ENCODE data around the gene NFAM1. TPM values are rescaled to one million over a fixed set of nuclear protein-coding genes. Genes with fewer than 3 reads are reported as not detected.

NFAM1 gene
- polyA plus RNA-seq, 1 of the 3 experiments (the other 2 are of a cell fraction), result 0.02 TPM

DNA sequence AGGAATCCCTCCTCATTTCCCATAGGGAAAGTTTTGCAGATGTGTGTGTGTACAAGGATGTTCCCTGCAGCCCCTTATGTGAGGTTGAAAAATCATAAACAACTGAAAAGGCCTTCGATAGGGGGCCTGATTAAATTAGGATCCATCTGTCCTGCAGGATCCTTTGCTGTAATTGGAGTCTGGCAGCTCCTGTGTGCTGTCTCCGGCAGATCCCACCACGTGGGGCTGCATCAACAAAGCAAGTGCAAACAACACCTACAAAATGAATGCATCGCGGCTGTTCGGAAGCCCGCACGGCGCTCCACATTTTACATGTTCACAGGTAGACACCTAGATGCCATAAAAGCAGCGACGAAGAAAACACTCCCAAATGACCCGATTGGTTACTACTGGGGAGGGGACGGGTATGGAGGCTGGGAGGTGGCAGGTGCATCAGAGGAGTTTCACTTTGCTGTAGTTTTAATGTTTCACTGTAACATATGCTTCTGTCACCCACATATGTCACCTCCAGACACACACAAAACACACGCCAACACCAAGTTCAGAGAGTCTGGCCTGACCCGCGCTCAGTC is 52.2 kb downstream of the NFAM1 start:
- no peak for DNase-seq
- H3K9me2 ChIP-seq, result no peaks in the 10 kb centered on the region
- WGBS (ENCODE audit: low lambda C conversion rate), result 71% methylated on average over 1 of the region's 16 CpGs
- no peak overlapping the region for H2AFZ ChIP-seq (ENCODE audit: low read depth)
- no peaks in the 10 kb centered on the region for H3K9me3 ChIP-seq
- H3K27ac ChIP-seq (ENCODE audit: low read depth in 2 of 2, low read length in 1 of 2), result peak overlapping the region in 1 of 2 experiments; percentile 62; a peak in 2 of 4 replicates
- CTCF ChIA-PET, result interaction anchor here (1.0 kb wide), 1 partner anchor 65 kb away, joined by 3 read pairs; no protein-coding TSS in a partner anchor
- H3K9ac ChIP-seq, result no peak overlapping the region
- POLR2A ChIA-PET, result no interaction called here
- H3K27me3 ChIP-seq (ENCODE audit: insufficient read depth), result no peaks in the 10 kb centered on the region
- no peaks in the 10 kb centered on the region for H3K36me3 ChIP-seq (replicated peaks in 1 of 2; ENCODE audit: control insufficient read depth in 1 of 2, insufficient read depth in 2 of 2, low read length in 1 of 2)
- no peak overlapping the region for H3K4me2 ChIP-seq
- peaks cover 0 to 33% of the 10 kb centered on the region in 2 experiments; a peak in 1 of 4 replicates for H3K4me1 ChIP-seq (ENCODE audit: control insufficient read depth in 1 of 2, insufficient read depth in 2 of 2, low read depth in 1 of 2, low read length in 1 of 2)
- no peak overlapping the region for H3K4me3 ChIP-seq (ENCODE audit: low read depth in 2 of 2, low read length in 1 of 2)
- H3K79me2 ChIP-seq (ENCODE audit: insufficient read depth), result no peaks in the 10 kb centered on the region
- TF ChIP-seq POLR2AphosphoS5 (IDR thresholded peaks at IDR 0.05; ENCODE audit: low read depth, low read length) (no peak), RXRA (IDR thresholded peaks at IDR 0.05; ENCODE audit: borderline replicate concordance, low read depth) (no peak)
- no peaks in the 10 kb centered on the region for H4K20me1 ChIP-seq (ENCODE audit: insufficient read depth)
- no peaks in the 10 kb centered on the region for H3F3A ChIP-seq (replicated peaks; ENCODE audit: insufficient read depth)

DNA sequence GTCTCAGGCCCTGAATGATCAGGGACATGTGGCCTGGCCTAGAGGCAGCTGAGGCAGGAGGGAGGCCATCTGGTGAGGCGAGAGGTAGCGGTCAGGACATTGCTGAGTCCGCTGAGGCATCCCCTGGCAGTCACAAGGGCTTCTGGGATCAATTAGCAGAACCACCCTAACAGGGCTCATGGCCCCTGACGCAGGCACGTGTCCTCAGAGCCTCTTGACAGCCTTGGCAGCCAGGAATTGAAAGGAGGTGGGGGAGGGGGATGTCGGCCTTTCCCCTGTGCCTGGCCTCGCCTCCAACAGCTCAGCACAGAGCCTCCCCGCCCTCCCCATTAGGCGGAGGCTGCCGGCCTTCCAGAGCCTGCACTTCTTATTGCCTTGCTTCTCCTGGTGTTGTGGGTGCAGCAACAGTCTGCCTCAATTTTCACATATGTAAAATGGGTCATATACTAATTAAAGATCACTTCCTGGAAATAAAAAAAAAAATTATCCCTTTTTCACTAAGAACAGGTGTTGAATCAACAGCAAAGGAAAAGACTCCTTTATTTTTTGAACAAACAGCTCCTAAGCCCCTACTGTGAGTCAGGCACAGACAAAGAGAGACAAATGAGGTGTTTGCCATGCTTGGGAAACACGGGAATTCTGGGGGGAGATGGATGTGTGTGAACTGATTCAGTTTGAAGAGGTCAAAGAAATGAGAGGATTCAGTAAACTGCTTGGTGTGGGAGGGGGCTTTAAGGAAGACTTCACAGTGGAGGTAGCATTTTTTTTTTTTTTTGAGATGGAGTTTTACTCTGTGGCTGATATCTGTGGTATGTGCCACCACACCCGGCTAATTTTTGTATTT is 55.3 kb downstream of the NFAM1 start:
- H4K20me1 ChIP-seq (ENCODE audit: insufficient read depth), result no peaks in the 10 kb centered on the region
- no peaks in the 10 kb centered on the region for H3K9me3 ChIP-seq
- no peak overlapping the region for H2AFZ ChIP-seq (ENCODE audit: low read depth)
- H3K36me3 ChIP-seq (replicated peaks in 1 of 2; ENCODE audit: control insufficient read depth in 1 of 2, insufficient read depth in 2 of 2, low read length in 1 of 2), result no peaks in the 10 kb centered on the region
- peak overlapping the region in 1 of 2 experiments; percentile 67; a peak in 2 of 4 replicates for H3K27ac ChIP-seq (ENCODE audit: low read depth in 2 of 2, low read length in 1 of 2)
- no peaks in the 10 kb centered on the region for H3K79me2 ChIP-seq (ENCODE audit: insufficient read depth)
- no peaks in the 10 kb centered on the region for H3K27me3 ChIP-seq (ENCODE audit: insufficient read depth)
- ChIA-PET POLR2A (interaction anchor here (1.3 kb wide), 1 partner anchor 12 kb away, joined by 3 read pairs; no protein-coding TSS in a partner anchor), CTCF (interaction anchor here (0.8 to 1.3 kb wide), 3 partner anchors 67 to 207 kb away, joined by 3 read pairs; no protein-coding TSS in a partner anchor)
- peaks cover 0 to 33% of the 10 kb centered on the region in 2 experiments; a peak in 1 of 4 replicates for H3K4me1 ChIP-seq (ENCODE audit: control insufficient read depth in 1 of 2, insufficient read depth in 2 of 2, low read depth in 1 of 2, low read length in 1 of 2)
- 29% methylated on average over 8 of the region's 12 CpGs for WGBS (ENCODE audit: low lambda C conversion rate)
- no peaks in the 10 kb centered on the region for H3F3A ChIP-seq (replicated peaks; ENCODE audit: insufficient read depth)
- no peak overlapping the region for H3K9ac ChIP-seq
- H3K4me3 ChIP-seq (ENCODE audit: low read depth in 2 of 2, low read length in 1 of 2), result no peak overlapping the region
- H3K4me2 ChIP-seq, result no peak overlapping the region
- no peaks in the 10 kb centered on the region for H3K9me2 ChIP-seq
- peak; percentile 81 for DNase-seq
- TF ChIP-seq FOXJ3 (CRISPR knock-in tag; IDR thresholded peaks at IDR 0.05), result 0 out of 2 replicates have a peak, but pooled peaks have one; percentile 38
- TF ChIP-seq EP300 (IDR thresholded peaks at IDR 0.05; ENCODE audit: borderline replicate concordance in 1 of 2, low read depth in 1 of 2, low read length in 1 of 2), result peak in 1 of 2 experiments; percentile 75; a peak in 2 of 4 replicates
- no peak for TF ChIP-seq NRF1 (IDR thresholded peaks at IDR 0.05; ENCODE audit: low read depth, low read length)
- TF ChIP-seq, protein P1, sequence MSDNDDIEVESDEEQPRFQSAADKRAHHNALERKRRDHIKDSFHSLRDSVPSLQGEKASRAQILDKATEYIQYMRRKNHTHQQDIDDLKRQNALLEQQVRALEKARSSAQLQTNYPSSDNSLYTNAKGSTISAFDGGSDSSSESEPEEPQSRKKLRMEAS (IDR thresholded peaks at IDR 0.05; ENCODE audit: low read depth), result peak; percentile 40; the same call in 1 of the 2 replicates
- TF ChIP-seq MXI1 (IDR thresholded peaks at IDR 0.05; ENCODE audit: low read depth, low read length), result peak; percentile 99
- no peak for TF ChIP-seq TEAD4 (IDR thresholded peaks at IDR 0.05; ENCODE audit: borderline replicate concordance, insufficient read depth)
- peak; percentile 74 for TF ChIP-seq CHD2 (IDR thresholded peaks at IDR 0.05; ENCODE audit: low read length, partially characterized antibody)
- TF ChIP-seq, protein P2, sequence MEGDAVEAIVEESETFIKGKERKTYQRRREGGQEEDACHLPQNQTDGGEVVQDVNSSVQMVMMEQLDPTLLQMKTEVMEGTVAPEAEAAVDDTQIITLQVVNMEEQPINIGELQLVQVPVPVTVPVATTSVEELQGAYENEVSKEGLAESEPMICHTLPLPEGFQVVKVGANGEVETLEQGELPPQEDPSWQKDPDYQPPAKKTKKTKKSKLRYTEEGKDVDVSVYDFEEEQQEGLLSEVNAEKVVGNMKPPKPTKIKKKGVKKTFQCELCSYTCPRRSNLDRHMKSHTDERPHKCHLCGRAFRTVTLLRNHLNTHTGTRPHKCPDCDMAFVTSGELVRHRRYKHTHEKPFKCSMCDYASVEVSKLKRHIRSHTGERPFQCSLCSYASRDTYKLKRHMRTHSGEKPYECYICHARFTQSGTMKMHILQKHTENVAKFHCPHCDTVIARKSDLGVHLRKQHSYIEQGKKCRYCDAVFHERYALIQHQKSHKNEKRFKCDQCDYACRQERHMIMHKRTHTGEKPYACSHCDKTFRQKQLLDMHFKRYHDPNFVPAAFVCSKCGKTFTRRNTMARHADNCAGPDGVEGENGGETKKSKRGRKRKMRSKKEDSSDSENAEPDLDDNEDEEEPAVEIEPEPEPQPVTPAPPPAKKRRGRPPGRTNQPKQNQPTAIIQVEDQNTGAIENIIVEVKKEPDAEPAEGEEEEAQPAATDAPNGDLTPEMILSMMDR (IDR thresholded peaks at IDR 0.05), result no peak
- peak; percentile 41; the same call in 1 of the 2 replicates for TF ChIP-seq RCOR1 (IDR thresholded peaks at IDR 0.05; ENCODE audit: low read length)

All from SK-N-SH (cell line).